ENCODE results near the gene BMERB1. TPM values are rescaled to one million over a fixed set of nuclear protein-coding genes. Genes with fewer than 3 reads are reported as not detected.

The BMERB1 gene
- total RNA-seq, 1 donor from 2014 or later, result 16.1 TPM

DNA sequence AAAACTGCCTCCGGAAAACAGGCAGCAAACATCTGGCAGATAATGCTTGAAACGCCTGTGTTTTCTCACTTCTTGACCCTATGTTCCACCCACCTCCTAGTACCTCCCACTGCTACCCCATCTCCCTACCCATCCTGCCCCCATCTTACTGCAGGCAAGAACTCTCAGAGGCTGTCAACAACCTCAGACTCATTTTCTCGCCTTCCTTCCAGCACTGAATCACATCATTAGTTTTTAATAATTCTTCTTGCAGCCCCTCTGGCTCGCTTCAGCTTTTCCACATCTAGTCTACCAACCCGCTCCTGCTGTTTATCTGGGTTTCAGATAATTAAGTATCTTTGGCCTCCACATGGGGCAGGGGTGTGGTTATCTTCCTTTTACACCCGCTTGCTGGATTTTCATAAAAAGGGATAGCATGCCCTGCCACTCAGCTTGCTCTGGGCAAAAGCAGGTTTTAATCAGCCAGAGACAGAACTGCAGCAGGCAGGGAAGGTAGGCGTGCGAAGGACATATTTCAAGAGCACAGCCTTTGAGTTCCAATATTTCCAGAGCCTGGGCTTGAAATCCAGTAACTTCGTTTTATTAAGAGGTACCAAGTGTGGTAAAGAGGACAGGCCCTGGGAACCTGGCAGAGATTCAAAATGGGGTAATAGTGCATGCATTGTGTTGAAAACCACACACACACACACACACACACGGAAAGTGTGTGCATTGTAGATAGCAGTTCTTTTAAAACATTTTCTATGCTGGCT is 87.5 kb downstream of the BMERB1 start:
- H3K4me1 ChIP-seq, result peaks cover 55% of the 10 kb centered on the region
- no peaks in the 10 kb centered on the region for H3K27me3 ChIP-seq (ENCODE audit: low read depth)
- TF ChIP-seq, protein P1, sequence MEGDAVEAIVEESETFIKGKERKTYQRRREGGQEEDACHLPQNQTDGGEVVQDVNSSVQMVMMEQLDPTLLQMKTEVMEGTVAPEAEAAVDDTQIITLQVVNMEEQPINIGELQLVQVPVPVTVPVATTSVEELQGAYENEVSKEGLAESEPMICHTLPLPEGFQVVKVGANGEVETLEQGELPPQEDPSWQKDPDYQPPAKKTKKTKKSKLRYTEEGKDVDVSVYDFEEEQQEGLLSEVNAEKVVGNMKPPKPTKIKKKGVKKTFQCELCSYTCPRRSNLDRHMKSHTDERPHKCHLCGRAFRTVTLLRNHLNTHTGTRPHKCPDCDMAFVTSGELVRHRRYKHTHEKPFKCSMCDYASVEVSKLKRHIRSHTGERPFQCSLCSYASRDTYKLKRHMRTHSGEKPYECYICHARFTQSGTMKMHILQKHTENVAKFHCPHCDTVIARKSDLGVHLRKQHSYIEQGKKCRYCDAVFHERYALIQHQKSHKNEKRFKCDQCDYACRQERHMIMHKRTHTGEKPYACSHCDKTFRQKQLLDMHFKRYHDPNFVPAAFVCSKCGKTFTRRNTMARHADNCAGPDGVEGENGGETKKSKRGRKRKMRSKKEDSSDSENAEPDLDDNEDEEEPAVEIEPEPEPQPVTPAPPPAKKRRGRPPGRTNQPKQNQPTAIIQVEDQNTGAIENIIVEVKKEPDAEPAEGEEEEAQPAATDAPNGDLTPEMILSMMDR (IDR thresholded peaks at IDR 0.05), result no peak
- peak overlapping the region; percentile 68 for H3K27ac ChIP-seq
- no peak overlapping the region for H3K4me3 ChIP-seq
- no peaks in the 10 kb centered on the region for H3K9me3 ChIP-seq
- DNase-seq (no peak), ATAC-seq (peak in 1 of 2 donors; percentile 23)
- intact Hi-C loops (cut with DNase I), result no loop called here
- H3K36me3 ChIP-seq, result no peaks in the 10 kb centered on the region

DNA sequence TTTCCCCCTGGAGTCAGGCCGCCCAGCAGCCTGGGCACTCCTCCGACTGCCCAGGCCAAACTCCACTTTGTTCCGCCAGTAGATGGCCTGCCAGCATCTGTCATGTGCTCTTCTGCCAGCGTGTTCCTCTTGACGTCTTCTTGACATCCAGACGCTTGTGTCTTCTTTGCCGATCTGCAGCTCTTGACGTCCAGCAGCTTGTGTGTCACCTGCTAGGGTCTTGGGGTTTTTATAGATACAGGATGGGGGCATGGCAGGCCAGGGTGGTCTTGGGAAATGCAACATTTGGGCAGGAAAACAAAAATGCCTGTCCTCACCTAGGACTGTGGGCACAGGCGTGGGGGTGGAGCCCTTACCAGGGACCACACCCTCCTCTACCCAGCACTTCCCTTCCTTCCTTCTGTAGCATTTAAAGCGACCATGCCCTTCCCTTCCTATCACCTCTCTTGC is 88.7 kb downstream of the BMERB1 start:
- Histone ChIP-seq H3K27me3 (ENCODE audit: low read depth) (no peaks in the 10 kb centered on the region), H3K4me3 (peak overlapping the region; percentile 2), H3K4me1 (peaks cover 51% of the 10 kb centered on the region), H3K27ac (no peak overlapping the region), H3K36me3 (no peaks in the 10 kb centered on the region), H3K9me3 (no peaks in the 10 kb centered on the region)
- TF ChIP-seq, protein P1 (IDR thresholded peaks at IDR 0.05), result no peak
- intact Hi-C loops (cut with DNase I), result no loop called here
- peak; percentile 59 for DNase-seq
- ATAC-seq, result peak; percentile 66

DNA sequence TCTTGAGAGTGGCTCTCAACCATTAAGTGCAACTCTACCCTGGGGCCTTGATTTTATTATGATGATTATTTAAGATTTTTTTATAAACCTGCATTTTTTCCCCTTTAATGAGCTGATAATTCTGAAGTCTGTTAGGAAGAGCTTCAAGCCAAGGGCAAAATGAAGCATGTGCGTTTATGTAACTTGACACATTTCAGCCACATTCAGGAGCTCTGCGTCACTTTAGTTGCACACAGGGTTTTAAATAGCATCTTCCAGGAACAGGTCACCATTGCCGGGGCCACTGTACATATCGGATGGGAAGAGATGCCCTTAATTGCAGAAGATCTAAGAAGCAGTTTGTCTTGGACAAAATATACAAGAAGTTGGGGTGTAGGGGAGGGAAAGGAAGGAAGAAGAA is 89.6 kb downstream of the BMERB1 start:
- TF ChIP-seq, protein P1 (IDR thresholded peaks at IDR 0.05), result no peak
- peaks cover 48% of the 10 kb centered on the region for H3K4me1 ChIP-seq
- no peak for DNase-seq
- no peaks in the 10 kb centered on the region for H3K27me3 ChIP-seq (ENCODE audit: low read depth)
- intact Hi-C loops (cut with DNase I), result no loop called here
- H3K27ac ChIP-seq, result no peak overlapping the region
- ATAC-seq, result no peak
- no peak overlapping the region for H3K4me3 ChIP-seq
- no peaks in the 10 kb centered on the region for H3K9me3 ChIP-seq
- H3K36me3 ChIP-seq, result no peaks in the 10 kb centered on the region

DNA sequence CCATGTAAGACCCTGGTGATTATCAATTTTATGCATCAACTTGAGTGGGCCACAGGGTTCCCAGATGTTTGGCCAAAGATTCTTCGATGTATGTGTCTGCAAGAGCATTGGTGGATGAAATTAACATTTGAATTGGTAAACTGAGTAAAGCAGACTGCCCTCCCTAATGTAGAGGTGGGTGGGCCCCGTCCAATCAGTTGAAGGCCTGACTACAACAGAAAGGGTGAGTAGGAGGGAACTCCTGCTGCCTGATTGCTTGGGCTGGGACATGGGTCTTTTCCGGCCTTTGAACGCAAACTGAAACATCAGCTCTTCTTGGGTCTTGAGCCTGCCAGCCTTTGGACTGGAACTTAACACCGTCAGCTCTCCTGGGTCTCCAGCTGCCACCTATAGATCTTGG is 90.6 kb downstream of the BMERB1 start:
- ATAC-seq, result no peak
- Histone ChIP-seq H3K4me3 (no peak overlapping the region), H3K9me3 (no peaks in the 10 kb centered on the region), H3K27me3 (ENCODE audit: low read depth) (no peaks in the 10 kb centered on the region), H3K27ac (no peak overlapping the region), H3K36me3 (no peaks in the 10 kb centered on the region), H3K4me1 (peaks cover 38% of the 10 kb centered on the region)
- DNase-seq, result no peak
- TF ChIP-seq, protein P1 (IDR thresholded peaks at IDR 0.05), result no peak
- intact Hi-C loops (cut with DNase I), result no loop called here

DNA sequence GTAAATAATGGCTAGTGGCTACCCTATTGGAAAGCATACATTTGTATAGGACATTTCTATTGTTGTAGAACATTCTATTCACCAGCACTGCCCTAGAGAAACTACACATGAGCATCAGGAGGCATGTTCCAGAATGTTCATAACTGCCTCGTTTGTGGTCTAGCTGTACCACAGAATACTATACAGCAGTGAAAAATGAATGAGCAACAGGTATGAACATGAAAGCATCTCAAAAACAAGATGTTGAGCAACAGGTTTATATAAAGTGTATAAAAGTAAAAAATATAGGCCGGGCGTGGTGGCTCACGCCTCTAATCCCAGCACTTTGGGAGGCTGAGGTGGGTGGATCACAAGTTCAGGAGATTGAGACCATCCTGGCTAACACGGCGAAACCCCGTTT is 91.7 kb downstream of the BMERB1 start:
- H3K4me1 ChIP-seq, result peaks cover 27% of the 10 kb centered on the region
- H3K27ac ChIP-seq, result no peak overlapping the region
- ATAC-seq, result no peak
- TF ChIP-seq, protein P1 (IDR thresholded peaks at IDR 0.05), result no peak
- no peaks in the 10 kb centered on the region for H3K36me3 ChIP-seq
- no peak overlapping the region for H3K4me3 ChIP-seq
- DNase-seq, result no peak
- H3K9me3 ChIP-seq, result no peaks in the 10 kb centered on the region
- intact Hi-C loops (cut with DNase I), result no loop called here
- no peaks in the 10 kb centered on the region for H3K27me3 ChIP-seq (ENCODE audit: low read depth)

Data from lower lobe of right lung (tissue), 2 donors.